HepG2 (cell line): ENCODE measurements around the gene BCAN. TPM values are rescaled to one million over a fixed set of nuclear protein-coding genes. Genes with fewer than 3 reads are reported as not detected.

Experiments used
- CBFB ChIP-seq: sonication (generic); formaldehyde crosslinking; IDR thresholded peaks from 2 replicates; pipeline ENCODE4 v1.4.0; 2020; ENCODE audit warnings: missing genetic modification reagents
- CREM ChIP-seq, 2 experiments: sonication (generic) in 1 of 2; formaldehyde crosslinking in 1 of 2; IDR thresholded peaks; 2 replicates each; pipeline versions ENCODE4 v1.4.0 to v1.6.1; 2016 to 2020; ENCODE audit warnings: antibody characterized with exemption in 1 of 2, mild to moderate bottlenecking in 1 of 2, missing genetic modification reagents in 1 of 2
- E2F5 ChIP-seq: sonication (generic); formaldehyde crosslinking; conservative IDR thresholded peaks from 2 replicates; pipeline ENCODE4 v1.4.0; 2020; ENCODE audit warnings: missing genetic modification reagents
- FLYWCH1 ChIP-seq: sonication (generic); formaldehyde crosslinking; IDR thresholded peaks from 2 replicates; pipeline ENCODE4 v1.8.1; 2023; ENCODE audit warnings: mild to moderate bottlenecking, missing genetic modification reagents
- KIAA2018 ChIP-seq: sonication (generic); formaldehyde crosslinking; IDR thresholded peaks from 2 replicates; pipeline ENCODE4 v1.5.0; 2020; ENCODE audit warnings: mild to moderate bottlenecking, missing genetic modification reagents, borderline replicate concordance
- MTF1 ChIP-seq: sonication (generic); formaldehyde crosslinking; IDR thresholded peaks from 2 replicates; pipeline ENCODE4 v1.5.0; 2020; ENCODE audit warnings: missing genetic modification reagents
- NFYB ChIP-seq: sonication (generic); formaldehyde crosslinking; IDR thresholded peaks from 2 replicates; pipeline ENCODE4 v1.4.0; 2020; ENCODE audit warnings: missing genetic modification reagents
- ZNF282 ChIP-seq: fragments of 450-650 bp; IDR thresholded peaks from 2 replicates; pipeline ENCODE4 v1.6.1; 2018; ENCODE audit not compliant: partially characterized antibody
- polyA plus RNA-seq, 8 experiments: library from polyadenylated mRNA; depleted of rRNA in 3 of 8; stranded (reverse) in 7 of 8; unstranded in 1 of 8; fragments of >200 nt; fragmentation: Illumina TruSeq in 4 of 8; extraction: Trizol in 4 of 8; gene quantifications; 2 replicates each; pipeline versions ENCODE4 v1.2.1 to v1.2.3, GENCODE V29; 2011 to 2016; ENCODE audit warnings: low read depth in 4 of 8, missing spikeins in 1 of 8, mixed read lengths in 1 of 8; ENCODE audit not compliant: insufficient read depth in 1 of 8
- total RNA-seq, 5 experiments: library from RNA; depleted of rRNA; stranded (reverse); fragments of >200 nt; fragmentation: Illumina TruSeq; extraction: Trizol; gene quantifications; 2 replicates each; pipeline ENCODE4 v1.2.3, GENCODE V29; 2016; ENCODE audit warnings: low read depth in 1 of 5
- TF ChIP-seq, protein P1 (sequence below): sonication (generic); formaldehyde crosslinking; IDR thresholded peaks from 2 replicates; pipeline ENCODE4 v1.4.0; 2020; ENCODE audit warnings: missing genetic modification reagents, borderline replicate concordance

BCAN gene
- total and polyA plus RNA-seq, 2 of the 13 experiments (the other 11 are each of a cell fraction or from before 2014, with no cell fraction given) = not detected

DNA sequence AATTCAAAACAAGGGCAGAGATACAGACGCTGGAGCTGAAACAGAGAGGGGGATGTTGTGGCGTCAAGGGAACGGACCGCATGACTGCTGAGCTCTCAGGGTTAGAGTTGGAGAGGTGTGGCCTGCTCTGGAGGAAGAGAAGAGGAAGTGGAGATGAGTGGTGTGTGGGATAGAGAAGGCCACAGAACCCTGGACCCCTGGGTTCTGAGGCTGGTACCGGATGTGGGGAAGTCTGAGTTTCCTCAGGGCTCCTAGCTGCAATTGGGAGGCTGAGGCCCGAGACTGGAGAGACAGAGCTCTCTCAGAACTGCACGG lies 1.8 kb downstream of the BCAN start (continued):
- TF ChIP-seq KIAA2018 (CRISPR knock-in tag) (no peak), CBFB (CRISPR knock-in tag) (no peak), CREM (IDR thresholded peaks at IDR 0.05) (no peak), CREM (CRISPR knock-in tag; IDR thresholded peaks at IDR 0.05) (no peak), E2F5 (CRISPR knock-in tag) (no peak), FLYWCH1 (CRISPR knock-in tag) (no peak), ZNF282 (no peak), MTF1 (CRISPR knock-in tag) (no peak), NFYB (CRISPR knock-in tag) (no peak)
- TF ChIP-seq, protein P1, sequence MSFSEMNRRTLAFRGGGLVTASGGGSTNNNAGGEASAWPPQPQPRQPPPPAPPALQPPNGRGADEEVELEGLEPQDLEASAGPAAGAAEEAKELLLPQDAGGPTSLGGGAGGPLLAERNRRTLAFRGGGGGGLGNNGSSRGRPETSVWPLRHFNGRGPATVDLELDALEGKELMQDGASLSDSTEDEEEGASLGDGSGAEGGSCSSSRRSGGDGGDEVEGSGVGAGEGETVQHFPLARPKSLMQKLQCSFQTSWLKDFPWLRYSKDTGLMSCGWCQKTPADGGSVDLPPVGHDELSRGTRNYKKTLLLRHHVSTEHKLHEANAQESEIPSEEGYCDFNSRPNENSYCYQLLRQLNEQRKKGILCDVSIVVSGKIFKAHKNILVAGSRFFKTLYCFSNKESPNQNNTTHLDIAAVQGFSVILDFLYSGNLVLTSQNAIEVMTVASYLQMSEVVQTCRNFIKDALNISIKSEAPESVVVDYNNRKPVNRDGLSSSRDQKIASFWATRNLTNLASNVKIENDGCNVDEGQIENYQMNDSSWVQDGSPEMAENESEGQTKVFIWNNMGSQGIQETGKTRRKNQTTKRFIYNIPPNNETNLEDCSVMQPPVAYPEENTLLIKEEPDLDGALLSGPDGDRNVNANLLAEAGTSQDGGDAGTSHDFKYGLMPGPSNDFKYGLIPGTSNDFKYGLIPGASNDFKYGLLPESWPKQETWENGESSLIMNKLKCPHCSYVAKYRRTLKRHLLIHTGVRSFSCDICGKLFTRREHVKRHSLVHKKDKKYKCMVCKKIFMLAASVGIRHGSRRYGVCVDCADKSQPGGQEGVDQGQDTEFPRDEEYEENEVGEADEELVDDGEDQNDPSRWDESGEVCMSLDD (CRISPR knock-in tag) = no peak
